Right lobe of liver (tissue), 4 donors: ENCODE data around the gene DAPK1.

Experiments
- POLR2A ChIP-seq: fragments of 450-650 bp; IDR thresholded peaks from one replicate; pipeline ENCODE4 v1.6.1; 2017; ENCODE audit warnings: antibody characterized with exemption, mild to moderate bottlenecking
- TF ChIP-seq, protein P1 (sequence below), 4 donors: fragments of 200-600 bp in 3 of 4; fragments of 450-650 bp in 1 of 4; IDR thresholded peaks; one replicate each; pipeline versions ENCODE4 v1.5.1 to v1.8.0; 2016 to 2022; ENCODE audit warnings: antibody characterized with exemption in 4 of 4, mild to moderate bottlenecking in 2 of 4
- donor health status: DM: no; HTN: no; CAD: no.
- donor health status: DM: no; HTN: no; CAD: no.
- donor health status: DM: no; HTN: yes; CAD: no.

DNA sequence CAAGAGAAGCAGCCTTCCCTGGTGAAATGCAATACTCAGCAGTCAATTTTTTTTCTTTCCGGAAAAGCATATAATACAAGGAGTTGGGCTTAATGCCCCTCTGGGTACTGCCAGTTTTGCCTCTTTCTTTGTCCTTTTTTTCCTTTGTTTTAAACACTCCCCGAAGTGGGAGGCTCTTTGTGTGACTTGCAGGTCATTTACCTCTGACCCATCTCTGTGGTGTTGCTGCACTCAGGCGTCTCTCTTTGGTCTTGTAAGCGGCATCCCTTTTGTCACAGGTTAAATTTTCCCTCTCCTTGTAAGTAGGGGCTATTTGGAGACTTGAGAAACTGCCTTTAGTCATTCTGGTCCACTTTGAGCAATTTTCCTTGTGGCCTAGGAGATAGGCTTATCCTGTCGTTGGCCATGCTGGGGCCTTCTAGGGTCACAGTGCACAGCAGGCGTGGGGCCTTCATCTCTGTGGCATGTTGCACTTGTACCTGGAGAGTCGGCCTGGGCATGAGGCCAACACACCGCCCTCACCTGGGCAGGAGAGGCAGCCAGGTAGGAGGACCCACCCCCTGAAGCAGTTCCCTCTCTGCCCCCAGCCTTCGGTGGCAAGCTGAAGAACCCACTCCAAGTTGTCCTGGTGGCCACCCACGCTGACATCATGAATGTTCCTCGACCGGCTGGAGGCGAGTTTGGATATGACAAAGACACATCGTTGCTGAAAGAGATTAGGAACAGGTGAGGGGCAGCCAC lies 200.6 kb downstream of the DAPK1 start:
- TF ChIP-seq, protein P1, sequence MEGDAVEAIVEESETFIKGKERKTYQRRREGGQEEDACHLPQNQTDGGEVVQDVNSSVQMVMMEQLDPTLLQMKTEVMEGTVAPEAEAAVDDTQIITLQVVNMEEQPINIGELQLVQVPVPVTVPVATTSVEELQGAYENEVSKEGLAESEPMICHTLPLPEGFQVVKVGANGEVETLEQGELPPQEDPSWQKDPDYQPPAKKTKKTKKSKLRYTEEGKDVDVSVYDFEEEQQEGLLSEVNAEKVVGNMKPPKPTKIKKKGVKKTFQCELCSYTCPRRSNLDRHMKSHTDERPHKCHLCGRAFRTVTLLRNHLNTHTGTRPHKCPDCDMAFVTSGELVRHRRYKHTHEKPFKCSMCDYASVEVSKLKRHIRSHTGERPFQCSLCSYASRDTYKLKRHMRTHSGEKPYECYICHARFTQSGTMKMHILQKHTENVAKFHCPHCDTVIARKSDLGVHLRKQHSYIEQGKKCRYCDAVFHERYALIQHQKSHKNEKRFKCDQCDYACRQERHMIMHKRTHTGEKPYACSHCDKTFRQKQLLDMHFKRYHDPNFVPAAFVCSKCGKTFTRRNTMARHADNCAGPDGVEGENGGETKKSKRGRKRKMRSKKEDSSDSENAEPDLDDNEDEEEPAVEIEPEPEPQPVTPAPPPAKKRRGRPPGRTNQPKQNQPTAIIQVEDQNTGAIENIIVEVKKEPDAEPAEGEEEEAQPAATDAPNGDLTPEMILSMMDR (IDR thresholded peaks at IDR 0.05), result no peak
- TF ChIP-seq POLR2A, result no peak
